ENCODE measurements around the gene TRPV4. TPM values are rescaled to one million over a fixed set of nuclear protein-coding genes. Genes with fewer than 3 reads are reported as not detected.

Gene TRPV4
- total and polyA plus RNA-seq, 2 donors (not counting 3 experiments of a cell fraction or from before 2014, with no cell fraction given): 8.8 to 22.3 TPM

GRCh38 chr12:109757671-109758265, 75.4 kb downstream of the TRPV4 start:
- ChIA-PET CTCF (no interaction called here), POLR2A (no interaction called here)
- no peaks in the 10 kb centered on the region for H3K9me1 ChIP-seq (replicated peaks; ENCODE audit: control insufficient read depth, extremely low read depth, insufficient read depth, low read length)
- H3K36me3 ChIP-seq (ENCODE audit: control insufficient read depth in 2 of 2, extremely low read depth in 1 of 2, insufficient read depth in 2 of 2, low read length in 2 of 2): no peaks in the 10 kb centered on the region
- no peak overlapping the region for H3K27ac ChIP-seq (ENCODE audit: insufficient read depth, low read depth, low read length)
- no peak overlapping the region for H3K4me2 ChIP-seq (ENCODE audit: insufficient read depth, low read length)
- H3K27me3 ChIP-seq (ENCODE audit: control insufficient read depth in 2 of 2, insufficient read depth in 2 of 2, low read length in 2 of 2): no peaks in the 10 kb centered on the region
- H3K9ac ChIP-seq (replicated peaks; ENCODE audit: extremely low read depth, insufficient read depth, low read length): no peak overlapping the region
- dilution Hi-C loops (cut with MboI; ENCODE audit: extremely low pct_ligation_motif_present, low sequenced_read_pairs) (no loop called here), intact Hi-C loops (cut with micrococcal nuclease) (no loop called here)
- H3K4me3 ChIP-seq (replicated peaks in 1 of 3; ENCODE audit: insufficient read depth in 1 of 3, low read depth in 1 of 3, low read length in 3 of 3): no peak overlapping the region
- BruUV-seq (replicated peaks): no TSS peak
- H3K9me3 ChIP-seq (replicated peaks; ENCODE audit: control insufficient read depth, insufficient read depth, low read length): no peaks in the 10 kb centered on the region
- no peaks in the 10 kb centered on the region for H3K79me2 ChIP-seq (ENCODE audit: control insufficient read depth, insufficient read depth, low read length)
- H2AFZ ChIP-seq (ENCODE audit: low read depth, low read length): no peak overlapping the region
- no peaks in the 10 kb centered on the region for H3K4me1 ChIP-seq (ENCODE audit: control insufficient read depth, extremely low read depth, insufficient read depth, low read length)
- no peaks in the 10 kb centered on the region for H4K20me1 ChIP-seq (replicated peaks; ENCODE audit: control insufficient read depth, extremely low read depth, insufficient read depth, low read length)
- FAIRE-seq (no peak), DNase-seq (ENCODE audit: low read depth, low spot score) (no peak)
- TF ChIP-seq CTCF (IDR thresholded peaks at IDR 0.05; ENCODE audit: extremely low read depth in 1 of 2, insufficient read depth in 1 of 2, low read depth in 1 of 2, low read length in 2 of 2) (no peak), POLR2A (IDR thresholded peaks at IDR 0.05; ENCODE audit: low read depth, low read length) (no peak), EZH2 (IDR thresholded peaks at IDR 0.05; ENCODE audit: borderline replicate concordance, low read depth, low read length, severe bottlenecking) (no peak), FOS (IDR thresholded peaks at IDR 0.05; ENCODE audit: borderline replicate concordance, insufficient read depth, low read length) (no peak), POLR2AphosphoS5 (IDR thresholded peaks at IDR 0.05; ENCODE audit: insufficient read depth, low read depth, low read length) (no peak), GATA2 (IDR thresholded peaks at IDR 0.05; ENCODE audit: insufficient read depth, insufficient read length, low read depth, low read length) (no peak), MYC (IDR thresholded peaks at IDR 0.05; ENCODE audit: low read depth, low read length) (no peak), JUN (IDR thresholded peaks at IDR 0.05; ENCODE audit: borderline replicate concordance, insufficient read depth, insufficient read length, low read depth) (no peak), MAX (IDR thresholded peaks at IDR 0.05; ENCODE audit: insufficient read depth, insufficient read length) (no peak)

Measured in endothelial cell of umbilical vein (primary cell).